Endometrial microvascular endothelial cells (primary cell): Measurements from ENCODE around the gene MAPKAP1. TPM values are rescaled to one million over a fixed set of nuclear protein-coding genes. Genes with fewer than 3 reads are reported as not detected.

Experiments used
- in situ Hi-C: cut with HindIII; loops from 2 replicates; pipeline ENCODE4 v1.10.0; 2017; ENCODE audit warnings: low sequenced_read_pairs, low pct_unique_long_range_greater_than_20kb; ENCODE audit errors: inconsistent ontology term
- total RNA-seq: library from RNA; depleted of rRNA; stranded (reverse); fragments of >200 nt; gene quantifications from one replicate; pipeline ENCODE4 v1.2.3, GENCODE V29; 2015; ENCODE audit errors: inconsistent ontology term

The MAPKAP1 gene
- total RNA-seq, 1 donor from 2014 or later, result 142 TPM

DNA sequence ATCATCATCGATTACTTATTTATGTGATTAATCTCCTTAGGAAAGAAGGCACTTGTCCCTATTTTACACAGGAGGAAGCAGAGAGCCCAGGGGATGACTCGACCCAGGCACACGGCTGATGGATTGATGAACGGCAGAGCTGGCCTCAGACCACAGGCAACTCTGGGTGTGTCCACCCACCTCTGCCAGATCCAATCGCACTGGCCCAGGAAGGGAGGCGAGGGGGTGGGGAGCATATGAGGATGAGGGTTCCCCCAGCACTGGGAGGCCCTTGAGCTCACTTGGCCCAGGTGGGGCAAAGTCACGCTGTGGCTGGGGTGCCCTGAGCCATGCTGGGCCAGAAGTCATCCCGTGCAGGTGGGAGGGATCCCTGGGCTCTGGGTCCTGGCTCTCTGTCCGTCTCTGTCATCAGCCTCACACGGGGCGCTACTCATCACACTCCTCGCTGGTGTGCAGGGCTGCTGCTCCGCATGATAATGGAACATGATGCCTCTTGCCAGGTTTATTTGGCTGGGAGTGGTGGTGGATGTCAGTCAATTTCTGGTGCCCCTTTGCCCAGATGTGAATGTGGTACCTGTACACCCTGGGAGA, 285.3 kb downstream of the MAPKAP1 start:
- in situ Hi-C loops, result no loop called here

DNA sequence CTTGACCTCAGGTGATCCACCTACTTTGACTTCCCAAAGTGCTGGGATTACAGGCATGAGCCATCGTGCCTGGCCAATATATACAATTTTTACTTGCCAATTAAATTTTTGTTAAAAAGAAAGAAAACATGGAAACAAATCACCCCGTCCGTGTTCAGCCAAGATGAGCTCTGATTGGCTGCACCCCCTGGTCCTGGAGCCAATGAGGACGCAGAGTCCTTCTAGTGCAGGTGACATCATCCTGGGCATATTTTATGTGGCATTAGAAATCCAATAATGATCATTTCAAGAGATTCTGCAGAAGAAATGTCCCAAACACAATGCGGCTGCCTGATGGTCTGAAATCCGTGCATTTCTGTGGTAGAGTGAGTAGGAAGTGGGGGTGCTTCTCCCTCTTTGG, 285.8 kb downstream of the MAPKAP1 start:
- in situ Hi-C loops, result no loop called here

DNA sequence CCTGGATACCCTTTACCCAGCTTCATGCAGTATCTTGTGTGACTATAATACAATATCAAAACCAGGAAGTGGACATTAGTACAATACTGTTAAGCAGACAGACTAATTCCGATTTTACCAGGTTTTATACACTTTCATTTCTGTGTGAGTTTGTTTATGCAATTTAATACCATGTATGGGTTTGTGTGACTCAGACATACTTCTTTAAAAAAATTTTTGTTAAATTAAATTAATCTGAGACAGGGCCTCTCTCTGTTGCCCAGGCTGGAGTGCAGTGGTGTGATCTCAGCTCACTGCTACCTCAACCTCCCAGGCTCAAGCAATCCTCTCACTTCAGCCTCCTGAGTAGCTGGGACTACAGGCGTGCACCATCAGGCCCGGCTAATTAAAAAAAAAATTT, 288.6 kb downstream of the MAPKAP1 start:
- in situ Hi-C loops, result no loop called here

DNA sequence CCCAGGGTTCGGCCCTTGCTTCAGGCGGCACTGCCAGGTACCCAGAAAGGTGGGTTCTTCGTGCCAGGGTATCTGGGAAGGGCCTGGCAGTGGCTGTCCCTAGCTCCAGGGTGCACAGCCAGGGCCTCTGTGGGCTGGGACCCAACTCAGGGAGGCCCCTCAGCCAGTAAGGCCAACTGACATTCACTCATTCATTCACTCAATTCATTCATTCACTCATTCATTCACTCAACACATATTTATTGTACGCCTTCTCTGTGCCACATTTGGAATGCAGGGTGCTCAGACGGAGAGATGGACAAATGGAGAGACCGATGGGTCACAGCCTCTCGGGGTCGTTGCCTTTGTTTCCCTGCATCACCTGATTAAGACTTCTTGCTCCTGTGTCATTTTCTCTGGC, 290.5 kb downstream of the MAPKAP1 start:
- in situ Hi-C loops, result no loop called here

DNA sequence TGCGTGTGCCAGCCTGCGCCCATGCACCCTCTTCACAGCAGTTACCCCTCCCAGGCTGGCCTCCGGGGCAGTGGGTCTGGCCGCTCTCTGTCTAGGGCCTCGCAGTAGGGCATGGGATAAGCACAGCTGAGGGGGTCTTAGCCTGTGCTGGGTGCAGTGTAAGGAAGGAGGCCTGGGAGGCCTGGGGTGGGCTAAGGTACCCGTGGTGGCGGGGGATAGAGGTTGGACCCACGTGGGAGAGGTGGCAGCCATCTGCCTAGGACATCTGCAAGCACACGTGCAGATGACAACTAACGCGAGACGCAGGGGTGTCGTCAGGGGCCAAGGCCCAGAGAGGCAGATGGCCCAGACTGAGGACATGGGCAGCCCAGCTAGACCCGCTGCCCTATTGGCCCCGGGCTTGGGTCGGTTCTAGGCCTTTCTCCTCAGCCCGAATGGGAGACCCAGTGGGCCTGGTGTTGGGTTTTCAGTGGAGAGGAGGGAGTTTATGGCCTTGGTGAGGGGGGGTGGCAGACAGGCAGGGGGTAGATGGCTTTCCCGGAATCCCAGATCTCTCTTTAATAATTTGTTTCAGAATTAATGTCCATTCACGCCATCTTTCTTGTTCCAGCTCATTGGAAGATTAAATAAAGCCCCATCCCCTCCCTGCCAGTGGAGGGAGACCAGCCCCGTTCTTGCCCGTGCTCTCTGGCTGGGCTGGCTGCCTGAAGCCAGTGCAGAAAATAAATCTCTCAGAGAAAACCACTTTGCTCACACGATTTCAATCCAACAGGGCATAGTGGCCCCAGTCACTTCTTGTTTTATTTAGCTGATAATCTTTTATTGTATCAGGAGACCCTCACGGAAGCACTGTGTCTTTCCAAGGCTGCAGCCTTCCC, 291.2 kb downstream of the MAPKAP1 start:
- in situ Hi-C loops, result no loop called here

DNA sequence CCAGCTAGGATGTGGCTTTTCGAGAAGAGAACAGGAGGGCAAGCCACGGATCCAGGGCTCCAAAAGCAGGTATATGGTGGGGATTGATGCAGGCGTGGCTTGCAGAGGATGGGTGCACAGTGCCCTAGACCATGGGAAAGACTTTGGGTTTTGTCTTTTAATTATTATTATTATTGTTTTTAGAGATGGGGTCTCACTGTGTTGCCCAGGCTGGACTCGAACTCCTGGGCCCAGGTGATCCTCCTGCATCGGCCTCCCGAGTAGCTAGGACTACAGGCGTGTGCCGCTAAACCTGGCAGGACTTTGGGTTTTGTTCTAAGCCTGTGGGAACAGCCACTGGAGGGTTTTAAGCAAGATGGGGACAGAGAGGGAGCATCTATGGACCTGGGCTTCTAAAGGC, 293.4 kb downstream of the MAPKAP1 start:
- in situ Hi-C loops, result no loop called here

DNA sequence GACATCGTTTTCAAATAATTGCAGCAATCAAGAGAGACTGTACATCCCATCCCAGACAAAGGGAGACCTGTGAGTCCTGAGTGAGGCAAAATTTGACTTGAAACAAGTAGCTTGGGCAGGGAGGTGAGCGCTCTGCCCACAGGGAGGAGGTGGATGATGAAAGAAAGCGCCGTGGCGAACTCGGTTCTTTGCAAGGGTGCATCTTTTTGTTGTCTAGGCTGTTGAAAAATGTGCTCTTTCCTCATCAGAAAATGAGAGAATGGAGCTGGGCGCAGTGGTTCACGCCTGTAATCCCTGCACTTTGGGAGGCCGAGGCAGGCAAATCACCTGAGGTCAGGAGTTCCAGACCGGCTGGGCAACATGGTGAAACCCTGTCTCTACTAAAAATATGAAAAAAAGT, 294.8 kb downstream of the MAPKAP1 start:
- in situ Hi-C loops, result no loop called here

DNA sequence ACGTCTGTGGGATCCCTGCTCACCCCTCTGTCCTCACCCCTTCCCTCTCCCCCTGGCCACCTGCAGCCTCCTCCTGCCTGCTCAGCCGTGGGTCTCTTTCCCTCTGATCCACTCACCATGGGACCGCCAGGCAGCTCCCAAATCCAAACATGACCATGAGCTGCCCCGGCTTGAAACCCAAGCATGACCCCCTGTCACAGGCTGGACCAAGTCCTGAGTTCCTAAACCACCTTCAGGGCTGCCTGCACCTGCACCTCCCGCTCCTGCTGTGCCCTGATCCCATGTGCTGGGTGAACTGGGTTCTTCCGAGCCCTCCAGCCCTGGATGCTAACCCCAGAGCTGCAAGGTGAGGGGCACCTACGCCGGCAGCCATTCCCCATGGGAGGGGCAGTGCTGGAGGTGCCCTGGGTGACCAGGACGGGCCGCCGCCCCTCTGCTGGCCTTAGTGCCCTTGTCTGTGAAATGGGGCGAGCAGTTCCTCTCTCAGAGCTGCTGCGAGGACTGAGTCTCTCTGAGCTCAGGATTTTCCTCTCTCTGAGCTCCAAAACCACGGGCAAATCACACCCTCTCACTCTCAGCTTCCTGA, 295.7 kb downstream of the MAPKAP1 start:
- in situ Hi-C loops, result no loop called here

DNA sequence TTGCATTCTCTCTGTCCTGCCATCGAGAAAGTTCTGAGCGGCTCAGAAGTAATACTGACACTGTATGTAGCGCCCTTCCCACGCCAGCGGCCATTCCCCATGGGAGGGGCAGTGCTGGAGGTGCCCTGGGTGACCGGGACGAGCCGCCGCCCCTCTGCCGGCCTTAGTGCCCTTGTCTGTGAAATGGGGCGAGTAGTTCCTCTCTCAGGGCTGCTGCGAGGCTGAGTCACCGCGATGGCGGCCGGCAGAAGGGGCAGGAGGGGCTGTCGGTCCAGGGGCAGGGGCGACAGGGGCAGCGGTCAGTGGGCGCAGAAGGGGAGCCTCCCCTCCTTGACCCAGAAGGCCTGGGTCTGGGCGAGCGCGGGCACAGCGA, 296.5 kb downstream of the MAPKAP1 start:
- in situ Hi-C loops, result no loop called here

DNA sequence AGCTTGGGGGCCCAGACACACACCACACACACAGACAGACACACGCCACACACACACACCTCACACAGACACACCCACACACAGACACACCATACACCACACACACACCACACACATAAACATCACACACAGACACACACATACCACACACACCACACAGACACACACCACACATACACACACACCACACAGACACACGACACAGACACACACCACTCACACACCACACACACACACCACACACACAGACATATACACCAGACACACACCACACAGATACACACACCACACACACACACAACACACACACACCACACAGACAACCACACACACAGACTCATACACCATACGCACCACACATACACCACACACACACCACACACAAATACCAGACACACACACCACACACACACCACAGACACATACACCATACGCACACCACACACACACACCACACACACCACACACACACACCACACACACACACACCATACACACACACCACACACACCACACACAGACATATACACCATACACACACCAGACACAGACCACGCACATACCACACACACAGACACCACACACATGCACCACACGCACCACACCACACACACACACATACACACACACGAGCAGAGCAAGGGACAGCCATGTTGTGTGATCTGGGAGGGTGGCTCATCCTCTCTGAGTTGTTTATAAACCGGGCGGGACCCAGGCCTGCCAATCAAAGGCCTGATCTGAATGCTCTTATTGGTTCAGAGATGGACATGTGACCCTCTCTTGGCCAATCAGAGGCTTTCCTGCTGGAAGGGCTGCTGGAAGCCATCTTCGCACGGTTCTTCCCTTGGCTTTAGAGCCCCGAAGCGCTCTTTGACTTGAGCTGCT, 297.1 kb downstream of the MAPKAP1 start:
- in situ Hi-C loops, result no loop called here

DNA sequence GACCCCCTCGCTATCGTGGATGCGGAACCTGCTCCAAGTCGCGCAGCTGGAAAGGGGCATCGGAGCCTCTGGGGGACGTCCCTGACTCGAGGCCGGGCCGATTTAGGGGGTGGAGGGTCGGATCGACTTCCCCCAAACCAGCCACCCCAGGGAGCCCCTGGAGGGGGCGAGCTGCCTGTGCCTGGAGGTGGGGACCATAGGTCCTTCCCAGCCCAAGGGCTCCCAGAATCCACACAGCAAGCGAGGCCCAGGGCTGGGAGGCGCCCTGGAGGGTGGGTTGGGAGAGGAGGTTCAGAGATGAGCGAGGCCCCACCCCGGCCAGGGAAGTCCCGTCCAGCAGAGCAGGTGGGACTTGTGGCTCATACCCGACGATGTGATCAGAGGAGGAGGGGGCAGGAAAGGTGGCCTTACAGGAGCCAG, 297.8 kb downstream of the MAPKAP1 start:
- in situ Hi-C loops, result no loop called here

DNA sequence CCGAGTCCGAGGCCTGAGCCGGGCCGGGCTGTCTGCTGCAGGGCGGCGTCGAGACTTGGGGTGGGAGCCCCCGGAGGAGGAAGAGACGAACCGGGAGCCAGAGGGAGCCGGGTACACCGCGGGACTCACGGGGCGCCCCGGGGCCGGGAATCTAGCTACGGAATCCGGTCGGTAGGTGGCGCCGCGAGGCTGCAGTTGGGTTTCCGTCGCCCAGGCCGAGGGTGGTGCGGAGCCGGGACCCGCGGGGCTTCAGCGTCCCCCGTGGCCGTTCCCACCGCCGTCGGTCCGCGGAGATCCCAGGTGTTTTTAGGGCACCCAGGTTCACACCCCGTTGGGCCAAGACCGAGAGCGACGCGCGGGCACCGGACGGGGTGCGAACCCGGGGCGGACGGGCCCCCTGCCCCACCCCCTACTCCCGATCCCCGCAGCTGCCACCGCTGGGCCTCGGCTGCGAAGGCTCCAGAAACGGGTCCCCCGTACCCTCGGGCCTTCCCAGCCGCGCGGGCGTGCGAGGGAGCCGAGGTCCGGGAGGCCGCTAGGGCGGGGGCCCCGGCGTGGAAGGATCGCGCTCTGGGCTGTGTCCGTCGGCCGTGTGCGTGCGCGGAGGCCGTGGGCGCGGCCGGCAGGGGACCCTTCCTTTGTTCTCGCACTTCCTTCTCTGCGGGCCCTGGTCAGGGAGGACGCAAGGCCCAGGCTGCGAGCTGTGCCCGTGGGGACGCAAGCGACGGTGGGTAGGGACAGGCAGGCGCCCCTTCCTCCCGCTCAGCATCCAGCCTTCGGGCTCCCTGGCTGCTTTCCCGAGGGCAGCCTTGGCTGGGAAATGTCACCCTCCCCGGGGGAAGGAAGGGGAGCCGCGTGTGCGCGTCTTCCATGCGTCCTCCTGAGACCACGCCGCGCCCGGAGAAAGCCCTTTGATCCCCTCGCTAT, 298.8 kb downstream of the MAPKAP1 start:
- in situ Hi-C loops, result no loop called here

DNA sequence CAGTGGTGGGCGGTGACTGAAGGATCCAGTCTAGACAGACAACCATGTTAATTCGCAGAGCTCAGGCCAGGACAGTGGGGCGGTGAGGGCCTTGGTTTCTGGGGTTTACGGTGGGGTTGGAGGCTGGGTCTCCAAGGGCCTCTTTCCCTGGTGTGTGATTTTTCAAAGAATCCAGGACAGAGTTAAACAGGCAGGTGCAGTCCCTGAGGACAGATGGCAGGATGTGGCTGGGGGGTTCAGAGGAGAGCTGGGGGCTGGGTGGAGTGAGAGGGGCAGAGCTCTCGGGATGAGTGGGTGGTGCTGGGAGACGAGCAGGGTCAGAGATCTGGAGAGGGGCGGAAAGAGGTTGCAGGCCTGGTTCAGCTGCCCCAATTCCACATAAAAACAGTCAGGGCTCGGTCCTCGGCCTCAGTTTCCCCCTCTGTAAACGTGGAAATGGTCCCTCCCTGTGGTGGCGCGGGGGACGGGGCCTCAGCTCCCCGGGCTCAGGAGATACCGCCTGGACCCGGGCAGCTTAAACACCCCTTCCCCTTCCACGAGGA, 299.5 kb downstream of the MAPKAP1 start:
- in situ Hi-C loops, result no loop called here

DNA sequence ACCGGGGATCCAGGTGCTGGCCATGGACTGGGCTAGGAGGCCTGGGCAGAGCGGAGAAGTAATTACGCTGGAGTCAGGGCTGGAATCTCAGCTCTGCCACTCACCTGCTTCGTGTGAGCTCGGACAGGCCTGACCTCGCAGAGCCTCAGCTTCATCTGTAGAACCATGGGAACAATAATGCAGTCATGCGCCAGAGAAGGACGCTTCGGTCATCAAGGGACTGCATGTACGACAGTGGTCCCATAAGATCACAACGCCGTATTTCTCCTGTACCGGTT, 300.3 kb downstream of the MAPKAP1 start:
- in situ Hi-C loops, result no loop called here

DNA sequence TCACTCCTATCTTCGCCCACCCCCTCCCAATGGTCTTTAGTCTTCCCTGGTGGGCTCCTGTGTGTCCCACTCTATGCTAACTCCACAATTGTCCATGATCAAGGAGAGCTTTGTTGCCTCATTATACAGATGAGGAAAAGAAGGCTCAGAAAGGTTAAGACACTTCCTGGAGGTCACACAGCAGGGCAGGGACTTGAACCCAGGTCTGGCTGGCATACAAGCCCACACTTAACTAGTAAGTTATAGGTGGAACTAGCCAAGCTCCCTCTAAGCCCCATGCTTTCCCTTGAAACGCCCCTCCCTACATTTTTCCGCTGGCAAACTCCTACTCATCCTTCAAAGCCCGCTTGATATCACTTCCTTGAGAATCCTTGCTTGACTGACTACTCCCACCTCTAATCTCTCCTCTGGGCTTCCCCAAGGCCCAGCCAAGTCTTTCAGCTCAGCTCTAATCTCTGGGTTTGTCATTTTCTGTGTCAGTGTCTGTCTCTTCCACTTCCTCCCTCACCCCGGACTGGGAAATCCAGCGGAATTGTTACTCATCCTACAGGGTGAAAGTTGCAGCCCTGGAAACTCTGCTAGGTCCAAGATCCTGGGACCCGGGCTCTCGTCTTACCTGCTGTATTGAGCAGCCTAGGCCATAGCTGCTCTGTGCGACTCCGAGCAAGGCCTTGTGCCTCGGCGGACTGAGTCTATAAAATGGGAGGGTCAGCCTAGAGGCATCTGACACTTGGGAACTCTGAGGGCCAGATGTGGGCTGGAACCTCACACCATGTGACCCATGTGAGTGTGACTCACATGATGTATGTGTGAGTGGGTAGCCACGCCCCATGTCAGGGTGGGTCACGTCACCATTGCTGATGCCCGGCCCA, 300.8 kb downstream of the MAPKAP1 start:
- in situ Hi-C loops, result no loop called here

DNA sequence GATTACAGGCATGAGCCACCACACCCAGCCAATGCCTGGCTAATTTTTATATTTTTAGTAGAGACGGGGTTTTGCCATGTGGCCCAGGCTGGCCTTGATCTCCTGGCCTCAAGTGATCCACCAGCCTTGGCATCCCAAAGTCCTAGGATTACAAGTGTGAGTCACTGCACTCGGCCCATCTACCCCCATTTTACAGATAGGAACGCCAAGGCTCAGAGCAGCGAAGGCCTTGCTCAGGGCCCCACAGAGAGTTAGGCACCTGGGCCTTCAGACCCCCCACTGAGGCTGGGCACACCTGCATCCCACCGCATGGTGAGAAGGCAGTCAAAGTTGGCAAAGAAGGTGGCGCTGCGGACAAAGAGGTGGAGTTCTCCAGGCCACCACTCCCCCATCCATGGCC, 302.3 kb downstream of the MAPKAP1 start:
- in situ Hi-C loops, result no loop called here
